ENCODE measurements around the gene TKT.

DNA sequence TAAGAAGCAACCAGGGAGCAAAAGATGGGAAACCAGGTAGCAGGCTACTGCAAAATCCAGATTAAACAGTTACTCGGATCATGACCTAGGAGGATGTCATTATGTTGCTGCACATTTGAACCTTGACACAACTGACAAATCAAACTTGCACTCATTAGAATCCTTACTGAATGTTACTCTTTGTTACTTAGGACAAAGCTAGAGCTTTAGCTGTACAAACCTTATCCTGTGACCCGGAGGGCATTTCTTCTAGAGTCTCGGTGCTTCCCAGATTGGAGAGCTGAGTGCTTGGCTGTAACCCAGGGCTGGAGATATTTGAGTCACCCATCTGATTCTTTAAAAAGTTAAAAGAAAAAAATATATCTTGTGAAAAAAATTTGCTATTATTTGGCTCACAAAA is 48.1 kb upstream of the TKT start:
- TF ChIP-seq, protein P1, sequence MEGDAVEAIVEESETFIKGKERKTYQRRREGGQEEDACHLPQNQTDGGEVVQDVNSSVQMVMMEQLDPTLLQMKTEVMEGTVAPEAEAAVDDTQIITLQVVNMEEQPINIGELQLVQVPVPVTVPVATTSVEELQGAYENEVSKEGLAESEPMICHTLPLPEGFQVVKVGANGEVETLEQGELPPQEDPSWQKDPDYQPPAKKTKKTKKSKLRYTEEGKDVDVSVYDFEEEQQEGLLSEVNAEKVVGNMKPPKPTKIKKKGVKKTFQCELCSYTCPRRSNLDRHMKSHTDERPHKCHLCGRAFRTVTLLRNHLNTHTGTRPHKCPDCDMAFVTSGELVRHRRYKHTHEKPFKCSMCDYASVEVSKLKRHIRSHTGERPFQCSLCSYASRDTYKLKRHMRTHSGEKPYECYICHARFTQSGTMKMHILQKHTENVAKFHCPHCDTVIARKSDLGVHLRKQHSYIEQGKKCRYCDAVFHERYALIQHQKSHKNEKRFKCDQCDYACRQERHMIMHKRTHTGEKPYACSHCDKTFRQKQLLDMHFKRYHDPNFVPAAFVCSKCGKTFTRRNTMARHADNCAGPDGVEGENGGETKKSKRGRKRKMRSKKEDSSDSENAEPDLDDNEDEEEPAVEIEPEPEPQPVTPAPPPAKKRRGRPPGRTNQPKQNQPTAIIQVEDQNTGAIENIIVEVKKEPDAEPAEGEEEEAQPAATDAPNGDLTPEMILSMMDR (IDR thresholded peaks at IDR 0.05), result no peak
- TF ChIP-seq POLR2A (IDR thresholded peaks at IDR 0.05), result no peak

All from esophagus squamous epithelium (tissue), 4 donors.